Skeletal muscle cell (primary cell): ENCODE results near the gene LOXL4.
A peak's percentile ranks its signal among the peaks of the same experiment; 100 is the strongest.

Experiments used
- DNase-seq: peaks from one replicate; pipeline ENCODE4 v3.0.0-alpha.2; 2010; ENCODE audit warnings: low read depth
- H3K4me3 ChIP-seq: 2 replicates; pipeline ENCODE4 v1.5.1; 2011; ENCODE audit warnings: low read depth, mild to moderate bottlenecking, control low read depth, low read length, moderate library complexity

LOXL4 gene

GRCh38 chr10:98267894-98268693 lies at the start of gene LOXL4:
LOXL4 (minus strand) TSS chr10:98268194; CDS start chr10:98263019, 5,175 bp downstream.
- no peak for DNase-seq
- H3K4me3 ChIP-seq: peak within 1 kb of the TSS; percentile 46

- DNase-seq: no peak
- no peak overlapping the region for H3K4me3 ChIP-seq
Measured at GRCh38 chr10:98316661-98317060, 48.7 kb upstream of the LOXL4 start.

GRCh38 chr10:98316170-98316569 lies 48.2 kb upstream of the LOXL4 start:
- no peak for DNase-seq
- H3K4me3 ChIP-seq: no peak overlapping the region

GRCh38 chr10:98314532-98315284 lies 46.7 kb upstream of the LOXL4 start:
- DNase-seq: no peak
- no peak overlapping the region for H3K4me3 ChIP-seq

GRCh38 chr10:98313598-98313997 lies 45.6 kb upstream of the LOXL4 start:
- H3K4me3 ChIP-seq: no peak overlapping the region
- no peak for DNase-seq

- no peak for DNase-seq
- H3K4me3 ChIP-seq: no peak overlapping the region
Measured at GRCh38 chr10:98312822-98313221, 44.8 kb upstream of the LOXL4 start.

- DNase-seq: no peak
- no peak overlapping the region for H3K4me3 ChIP-seq
Measured at GRCh38 chr10:98312349-98312748, 44.4 kb upstream of the LOXL4 start.

- no peak for DNase-seq
- H3K4me3 ChIP-seq: no peak overlapping the region
Measured at GRCh38 chr10:98310701-98311100, 42.7 kb upstream of the LOXL4 start.

- peak overlapping the region; percentile 15 for H3K4me3 ChIP-seq
- no peak for DNase-seq
Measured at GRCh38 chr10:98309366-98310355, 41.7 kb upstream of the LOXL4 start.

GRCh38 chr10:98308669-98309365 lies 40.8 kb upstream of the LOXL4 start:
- no peak for DNase-seq
- peak overlapping the region; percentile 15 for H3K4me3 ChIP-seq

GRCh38 chr10:98307916-98308541 lies 40.0 kb upstream of the LOXL4 start:
- no peak overlapping the region for H3K4me3 ChIP-seq
- DNase-seq: no peak

GRCh38 chr10:98306501-98306900 lies 38.5 kb upstream of the LOXL4 start:
- H3K4me3 ChIP-seq: no peak overlapping the region
- DNase-seq: no peak

- DNase-seq: no peak
- no peak overlapping the region for H3K4me3 ChIP-seq
Measured at GRCh38 chr10:98303569-98303968, 35.6 kb upstream of the LOXL4 start.

- no peak overlapping the region for H3K4me3 ChIP-seq
Measured at GRCh38 chr10:98302741-98303365, 34.9 kb upstream of the LOXL4 start.

GRCh38 chr10:98301664-98302319 lies 33.8 kb upstream of the LOXL4 start:
- no peak overlapping the region for H3K4me3 ChIP-seq
- DNase-seq: no peak

More at GRCh38 chr10:98302741-98303365, 34.9 kb upstream of the LOXL4 start:
- no peak for DNase-seq

GRCh38 chr10:98300526-98301229 lies 32.7 kb upstream of the LOXL4 start:
- no peak overlapping the region for H3K4me3 ChIP-seq
- DNase-seq: no peak

- H3K4me3 ChIP-seq: no peak overlapping the region
- no peak for DNase-seq
Measured at GRCh38 chr10:98299341-98299740, 31.3 kb upstream of the LOXL4 start.
